ENCODE measurements around the gene SLC25A12. TPM values are rescaled to one million over a fixed set of nuclear protein-coding genes. Genes with fewer than 3 reads are reported as not detected.

SLC25A12 gene
- total RNA-seq, 1 donor = 14.8 TPM

- H3K4me1 ChIP-seq (ENCODE audit: insufficient read depth, low read length) = no peaks in the 10 kb centered on the region
- H3K27me3 ChIP-seq (ENCODE audit: insufficient read depth, low read length) = no peaks in the 10 kb centered on the region
- no peak overlapping the region for H3K4me3 ChIP-seq (ENCODE audit: low read length)
- no peaks in the 10 kb centered on the region for H3K9me3 ChIP-seq (ENCODE audit: low read depth, low read length)
These were observed 31.5 kb downstream of the SLC25A12 start for GRCh38 chr2:171862501-171862900.

- H3K9me3 ChIP-seq (ENCODE audit: low read depth, low read length) = no peaks in the 10 kb centered on the region
- no peaks in the 10 kb centered on the region for H3K4me1 ChIP-seq (ENCODE audit: insufficient read depth, low read length)
- H3K4me3 ChIP-seq (ENCODE audit: low read length) = no peak overlapping the region
- H3K27me3 ChIP-seq (ENCODE audit: insufficient read depth, low read length) = no peaks in the 10 kb centered on the region
These were observed 35.6 kb downstream of the SLC25A12 start for GRCh38 chr2:171858397-171858958.

GRCh38 chr2:171855401-171855800, 38.6 kb downstream of the SLC25A12 start:
- no peaks in the 10 kb centered on the region for H3K4me1 ChIP-seq (ENCODE audit: insufficient read depth, low read length)
- no peaks in the 10 kb centered on the region for H3K9me3 ChIP-seq (ENCODE audit: low read depth, low read length)
- H3K27me3 ChIP-seq (ENCODE audit: insufficient read depth, low read length) = no peaks in the 10 kb centered on the region
- H3K4me3 ChIP-seq (ENCODE audit: low read length) = no peak overlapping the region

- H3K4me1 ChIP-seq (ENCODE audit: insufficient read depth, low read length) = no peaks in the 10 kb centered on the region
- H3K4me3 ChIP-seq (ENCODE audit: low read length) = no peak overlapping the region
- no peaks in the 10 kb centered on the region for H3K9me3 ChIP-seq (ENCODE audit: low read depth, low read length)
- H3K27me3 ChIP-seq (ENCODE audit: insufficient read depth, low read length) = no peaks in the 10 kb centered on the region
These were observed 41.6 kb downstream of the SLC25A12 start for GRCh38 chr2:171852366-171852888.

- H3K27me3 ChIP-seq (ENCODE audit: insufficient read depth, low read length) = no peaks in the 10 kb centered on the region
- no peak overlapping the region for H3K4me3 ChIP-seq (ENCODE audit: low read length)
- H3K4me1 ChIP-seq (ENCODE audit: insufficient read depth, low read length) = no peaks in the 10 kb centered on the region
- no peaks in the 10 kb centered on the region for H3K9me3 ChIP-seq (ENCODE audit: low read depth, low read length)
These were observed 46.4 kb downstream of the SLC25A12 start for GRCh38 chr2:171847627-171848026.

DNA sequence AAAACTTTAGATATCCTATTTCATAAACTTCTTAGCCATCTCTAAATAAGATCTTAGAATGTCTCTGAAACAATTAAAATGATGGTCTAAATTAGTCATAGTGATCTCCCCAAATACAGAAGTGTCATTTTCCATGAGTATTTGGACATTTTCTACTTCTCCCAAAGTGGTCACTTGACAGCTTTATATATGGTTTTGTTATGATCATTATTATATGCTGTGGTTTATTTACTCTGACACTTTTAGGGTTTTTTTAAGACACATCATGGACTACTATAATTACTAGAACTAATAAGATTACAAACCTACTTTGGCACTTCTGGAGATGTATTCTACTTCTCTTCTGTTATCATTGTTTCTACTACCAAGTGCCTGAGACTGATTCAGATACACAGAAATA, 47.1 kb downstream of the SLC25A12 start:
- Histone ChIP-seq H3K27me3 (ENCODE audit: insufficient read depth, low read length) (no peaks in the 10 kb centered on the region), H3K4me3 (ENCODE audit: low read length) (no peak overlapping the region), H3K4me1 (ENCODE audit: insufficient read depth, low read length) (no peaks in the 10 kb centered on the region), H3K9me3 (ENCODE audit: low read depth, low read length) (no peaks in the 10 kb centered on the region)

- H3K9me3 ChIP-seq (ENCODE audit: low read depth, low read length) = no peaks in the 10 kb centered on the region
- no peaks in the 10 kb centered on the region for H3K27me3 ChIP-seq (ENCODE audit: insufficient read depth, low read length)
- no peak overlapping the region for H3K4me3 ChIP-seq (ENCODE audit: low read length)
- H3K4me1 ChIP-seq (ENCODE audit: insufficient read depth, low read length) = no peaks in the 10 kb centered on the region
These were observed 52.0 kb downstream of the SLC25A12 start for GRCh38 chr2:171841996-171842395.

- Histone ChIP-seq H3K9me3 (ENCODE audit: low read depth, low read length) (no peaks in the 10 kb centered on the region), H3K4me1 (ENCODE audit: insufficient read depth, low read length) (no peaks in the 10 kb centered on the region), H3K4me3 (ENCODE audit: low read length) (no peak overlapping the region), H3K27me3 (ENCODE audit: insufficient read depth, low read length) (no peaks in the 10 kb centered on the region)
These were observed 56.3 kb downstream of the SLC25A12 start for GRCh38 chr2:171837736-171838135.

GRCh38 chr2:171836146-171836910, 57.7 kb downstream of the SLC25A12 start:
- Histone ChIP-seq H3K9me3 (ENCODE audit: low read depth, low read length) (peaks cover 4% of the 10 kb centered on the region), H3K4me1 (ENCODE audit: insufficient read depth, low read length) (no peaks in the 10 kb centered on the region), H3K4me3 (ENCODE audit: low read length) (no peak overlapping the region), H3K27me3 (ENCODE audit: insufficient read depth, low read length) (no peaks in the 10 kb centered on the region)

GRCh38 chr2:171835386-171835785, 58.7 kb downstream of the SLC25A12 start:
- Histone ChIP-seq H3K4me3 (ENCODE audit: low read length) (no peak overlapping the region), H3K4me1 (ENCODE audit: insufficient read depth, low read length) (no peaks in the 10 kb centered on the region), H3K9me3 (ENCODE audit: low read depth, low read length) (peaks cover 4% of the 10 kb centered on the region), H3K27me3 (ENCODE audit: insufficient read depth, low read length) (no peaks in the 10 kb centered on the region)

- H3K4me3 ChIP-seq (ENCODE audit: low read length) = no peak overlapping the region
- H3K9me3 ChIP-seq (ENCODE audit: low read depth, low read length) = peaks cover 4% of the 10 kb centered on the region
- H3K27me3 ChIP-seq (ENCODE audit: insufficient read depth, low read length) = no peaks in the 10 kb centered on the region
- no peaks in the 10 kb centered on the region for H3K4me1 ChIP-seq (ENCODE audit: insufficient read depth, low read length)
These were observed 59.8 kb downstream of the SLC25A12 start for GRCh38 chr2:171834286-171834685.

- Histone ChIP-seq H3K4me1 (ENCODE audit: insufficient read depth, low read length) (no peaks in the 10 kb centered on the region), H3K9me3 (ENCODE audit: low read depth, low read length) (peaks cover 4% of the 10 kb centered on the region), H3K27me3 (ENCODE audit: insufficient read depth, low read length) (no peaks in the 10 kb centered on the region), H3K4me3 (ENCODE audit: low read length) (no peak overlapping the region)
These were observed 61.6 kb downstream of the SLC25A12 start for GRCh38 chr2:171832489-171832888.

- Histone ChIP-seq H3K9me3 (ENCODE audit: low read depth, low read length) (peaks cover 4% of the 10 kb centered on the region), H3K4me1 (ENCODE audit: insufficient read depth, low read length) (no peaks in the 10 kb centered on the region), H3K4me3 (ENCODE audit: low read length) (no peak overlapping the region), H3K27me3 (ENCODE audit: insufficient read depth, low read length) (no peaks in the 10 kb centered on the region)
These were observed 64.0 kb downstream of the SLC25A12 start for GRCh38 chr2:171830039-171830438.

- Histone ChIP-seq H3K4me3 (ENCODE audit: low read length) (no peak overlapping the region), H3K4me1 (ENCODE audit: insufficient read depth, low read length) (peaks cover 9% of the 10 kb centered on the region), H3K27me3 (ENCODE audit: insufficient read depth, low read length) (no peaks in the 10 kb centered on the region), H3K9me3 (ENCODE audit: low read depth, low read length) (no peaks in the 10 kb centered on the region)
These were observed 70.0 kb downstream of the SLC25A12 start for GRCh38 chr2:171824086-171824485.

- no peaks in the 10 kb centered on the region for H3K9me3 ChIP-seq (ENCODE audit: low read depth, low read length)
- H3K4me1 ChIP-seq (ENCODE audit: insufficient read depth, low read length) = peaks cover 9% of the 10 kb centered on the region
- no peaks in the 10 kb centered on the region for H3K27me3 ChIP-seq (ENCODE audit: insufficient read depth, low read length)
These were observed 71.3 kb downstream of the SLC25A12 start for GRCh38 chr2:171822525-171823322.

More at GRCh38 chr2:171822525-171823322, 71.3 kb downstream of the SLC25A12 start:
- no peak overlapping the region for H3K4me3 ChIP-seq (ENCODE audit: low read length)

Data from mononuclear cell (primary cell).